Right cardiac atrium (tissue), 5 donors: Measurements from ENCODE around the gene ANKZF1. TPM values are rescaled to one million over a fixed set of nuclear protein-coding genes. Genes with fewer than 3 reads are reported as not detected.
A peak's percentile ranks its signal among the peaks of the same experiment; 100 is the strongest.

Experiments used
- ATAC-seq, 2 donors: fragments of 200-7000 bp; cut with Tn5 transposase; one replicate each; pipeline versions ENCODE4 v1.8.0 to v1.9.1; 2020; ENCODE audit warnings: moderate library complexity in 2 of 2, mild to moderate bottlenecking in 1 of 2
- DNase-seq, 3 donors: peaks; one replicate each; pipeline ENCODE4 v3.0.0-alpha.2; 2020
- H3K27ac ChIP-seq: one replicate; pipeline ENCODE4 v1.5.1; 2013; ENCODE audit warnings: mild to moderate bottlenecking, low read length, control low read depth, moderate library complexity
- H3K27me3 ChIP-seq: one replicate; pipeline ENCODE4 v1.6.1; 2013; ENCODE audit not compliant: control insufficient read depth, insufficient read depth
- H3K4me1 ChIP-seq: one replicate; pipeline ENCODE4 v1.6.1; 2013; ENCODE audit warnings: low read length; ENCODE audit not compliant: control insufficient read depth, insufficient read depth
- H3K4me3 ChIP-seq: one replicate; pipeline ENCODE4 v1.5.1; 2013; ENCODE audit warnings: low read length, control low read depth
- H3K9me3 ChIP-seq: one replicate; pipeline ENCODE4 v1.6.1; 2013; ENCODE audit warnings: low read length; ENCODE audit not compliant: control insufficient read depth
- WGBS: extraction: QIAGEN DNeasy Blood & Tissue Kit; methylation state at CpG from one replicate; pipeline ENCODE4 v1.1.7; 2013; 5-methylcytosine and 5-hydroxymethylcytosine counted together
- intact Hi-C, 4 donors: fragments of 100-400 bp; cut with DNase I; formaldehyde crosslinking; loops; one replicate each; pipeline versions ENCODE4 v1.11.0 to v1.14.0; 2022 to 2023
- polyA plus RNA-seq: library from polyadenylated mRNA; stranded (reverse); fragments of 200-250 nt; gene quantifications from one replicate; pipeline ENCODE4 v1.2.3, GENCODE V29; 2013
- total RNA-seq, 4 donors: library from RNA; stranded (reverse); fragmentation: NEBNext Ultra II Directional; extraction: Animal tissue kit (Norgen Biotek cat#: 25700); gene quantifications; one replicate each; pipeline ENCODE4 v1.2.1, GENCODE V29; 2021
- donor health status: healthy with polysubstance abuse.
- donor health status: DM: no; HTN: yes; CAD: no.
- donor health status: DM: no; HTN: no; CAD: no.
- donor health status: DM: no; HTN: yes; CAD: no; lungs with severe emphysema.
- donor health status: DM: yes; HTN: yes; CAD: no.

ANKZF1 gene
- total and polyA plus RNA-seq, 5 donors = 14.9 to 32.0 (median 25.8) TPM

DNA sequence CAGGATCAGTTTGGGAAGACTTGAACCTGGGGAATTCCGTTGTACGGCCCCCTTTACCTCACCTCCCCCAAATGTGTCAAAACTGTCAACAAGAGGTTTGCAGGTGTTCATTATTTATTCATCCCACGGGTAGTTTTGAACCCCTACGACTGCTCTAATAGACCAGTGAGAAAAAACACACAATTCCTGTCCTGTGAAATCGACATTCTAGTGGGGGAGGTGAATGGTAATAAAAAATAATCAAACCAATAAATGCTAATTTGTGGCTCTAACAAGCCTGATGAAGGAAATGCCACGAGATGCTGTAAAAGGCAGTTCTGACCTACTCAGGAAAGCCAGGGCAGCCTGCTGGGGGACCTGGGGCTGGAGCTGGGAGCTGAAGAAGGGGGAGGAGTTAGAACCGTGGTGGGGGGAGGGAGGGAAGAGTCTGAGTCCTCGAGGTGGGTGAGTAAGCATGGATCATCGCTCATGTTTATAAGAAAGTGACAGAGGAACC lies 49.1 kb downstream of the ANKZF1 start:
- Histone ChIP-seq H3K4me1 (peaks cover 12% of the 10 kb centered on the region), H3K4me3 (peak overlapping the region; percentile 13), H3K27ac (peak overlapping the region; percentile 93), H3K27me3 (no peaks in the 10 kb centered on the region), H3K9me3 (no peaks in the 10 kb centered on the region)
- intact Hi-C loops = no loop called here
- WGBS = 12% methylated on average over 9 of the region's 9 CpGs
- no peak for DNase-seq
- ATAC-seq = no peak

DNA sequence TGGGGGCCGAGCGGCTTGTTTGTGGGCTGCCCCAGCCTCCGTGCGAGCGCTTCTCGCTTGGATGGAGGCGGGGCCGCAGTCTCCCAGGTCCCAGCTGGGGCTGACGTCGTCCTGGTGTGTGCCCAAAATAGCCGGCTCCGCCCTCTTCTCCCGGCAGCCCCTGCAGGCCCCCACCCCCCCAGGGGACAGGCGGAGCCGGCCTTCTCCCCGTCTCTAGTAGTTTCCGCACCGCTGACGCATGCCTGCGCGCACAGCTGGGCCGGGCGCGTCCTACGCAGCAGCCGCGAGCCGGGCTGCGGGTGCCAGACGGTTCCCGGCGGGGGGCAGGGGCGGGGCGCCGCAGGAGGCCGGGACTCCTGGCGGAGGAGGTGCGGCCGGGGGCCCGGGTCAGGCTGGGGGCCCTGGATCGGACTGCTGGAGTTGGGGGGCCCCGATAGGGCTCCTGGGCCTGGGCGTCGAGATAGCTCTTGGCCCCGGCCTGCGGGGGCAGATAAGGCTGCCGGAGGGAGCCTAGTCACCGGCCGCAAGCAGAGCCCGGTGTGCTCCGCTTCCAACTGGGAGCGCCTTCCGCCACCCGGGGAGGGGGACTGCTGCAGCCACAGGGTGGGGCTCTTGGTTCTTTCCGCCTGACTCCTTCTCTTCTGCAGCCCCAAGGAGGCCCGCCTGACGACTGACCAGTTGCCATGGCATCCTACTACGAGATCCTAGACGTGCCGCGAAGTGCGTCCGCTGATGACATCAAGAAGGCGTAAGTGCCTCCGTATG lies 49.7 kb downstream of the ANKZF1 start, which contains the start of gene DNAJB2:
Gene DNAJB2, plus strand, starts transcription at position 216 of the 765 bp plus-strand sequence. Its CDS starts 468 bp downstream, at position 684.
- ATAC-seq (peak; percentile 97), DNase-seq (peak; percentile 99 to 100 (median 100))
- Histone ChIP-seq H3K9me3 (no peaks in the 10 kb centered on the region), H3K27me3 (no peaks in the 10 kb centered on the region), H3K4me3 (peak within 1 kb of the TSS; percentile 66), H3K27ac (peak within 1 kb of the TSS; percentile 93), H3K4me1 (peaks cover 6% of the 10 kb centered on the region)
- WGBS = under 1% methylated on average over 65 of the region's 65 CpGs
- intact Hi-C loops = no loop called here

DNA sequence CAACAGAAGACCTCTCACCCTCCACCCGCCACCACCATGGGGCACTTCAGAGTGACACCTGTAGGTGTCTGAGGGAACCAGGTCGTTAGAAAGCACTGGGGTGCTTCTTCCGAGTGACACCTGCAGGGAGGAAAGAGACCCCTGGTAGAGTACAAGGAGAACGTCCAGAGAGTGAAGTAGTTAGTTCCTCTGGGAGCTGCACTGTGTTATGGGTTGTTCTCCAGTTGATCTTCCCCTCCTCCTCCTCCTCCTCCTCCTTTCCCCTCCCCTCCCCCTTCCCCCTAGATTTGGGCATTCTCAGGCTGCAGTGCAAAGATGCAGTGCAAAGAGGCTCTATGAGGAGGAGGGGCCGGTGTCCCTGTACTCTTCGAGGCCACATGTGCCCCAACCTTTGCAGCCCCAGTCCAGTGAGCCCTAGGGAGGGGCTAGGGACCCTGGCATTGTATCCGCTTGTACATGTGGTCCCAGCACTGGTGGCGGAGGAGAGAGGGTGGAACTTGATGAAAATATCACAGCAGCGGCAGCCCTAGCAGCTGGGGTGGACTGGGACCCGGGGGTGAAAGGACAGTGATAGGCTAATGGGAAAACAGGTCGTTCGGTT lies 50.4 kb downstream of the ANKZF1 start:
- intact Hi-C loops = no loop called here
- Histone ChIP-seq H3K4me3 (peak overlapping the region; percentile 66), H3K4me1 (peaks cover 5% of the 10 kb centered on the region), H3K27ac (peak overlapping the region; percentile 48), H3K9me3 (no peaks in the 10 kb centered on the region), H3K27me3 (no peaks in the 10 kb centered on the region)
- DNase-seq (peak in 1 of 3 donors; percentile 50), ATAC-seq (no peak)
- 40% methylated on average over 12 of the region's 12 CpGs for WGBS

DNA sequence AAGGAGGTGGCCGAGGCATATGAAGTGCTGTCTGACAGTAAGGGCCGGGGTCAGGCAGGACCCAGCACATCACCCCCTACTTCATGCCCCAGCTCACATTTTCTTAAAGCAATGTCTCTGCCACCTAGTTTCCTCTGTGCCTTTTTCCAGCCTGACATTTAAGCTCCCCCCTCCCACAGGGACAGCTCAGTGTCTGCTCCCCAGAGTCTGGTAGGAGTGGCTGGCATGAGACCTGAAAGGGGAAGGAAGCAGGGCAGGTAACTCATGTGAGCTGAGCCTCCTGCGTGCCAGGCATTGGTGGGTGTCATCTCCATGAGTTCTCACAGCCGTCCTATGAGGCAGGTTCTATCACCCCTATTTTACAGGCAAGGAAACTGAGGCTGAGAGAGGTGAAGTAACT lies 51.0 kb downstream of the ANKZF1 start:
- Histone ChIP-seq H3K4me3 (no peak overlapping the region), H3K4me1 (peaks cover 5% of the 10 kb centered on the region), H3K27me3 (no peaks in the 10 kb centered on the region), H3K9me3 (no peaks in the 10 kb centered on the region), H3K27ac (no peak overlapping the region)
- DNase-seq (peak in 1 of 3 donors; percentile 26), ATAC-seq (no peak)
- 88% methylated on average over 4 of the region's 4 CpGs for WGBS
- intact Hi-C loops = no loop called here

DNA sequence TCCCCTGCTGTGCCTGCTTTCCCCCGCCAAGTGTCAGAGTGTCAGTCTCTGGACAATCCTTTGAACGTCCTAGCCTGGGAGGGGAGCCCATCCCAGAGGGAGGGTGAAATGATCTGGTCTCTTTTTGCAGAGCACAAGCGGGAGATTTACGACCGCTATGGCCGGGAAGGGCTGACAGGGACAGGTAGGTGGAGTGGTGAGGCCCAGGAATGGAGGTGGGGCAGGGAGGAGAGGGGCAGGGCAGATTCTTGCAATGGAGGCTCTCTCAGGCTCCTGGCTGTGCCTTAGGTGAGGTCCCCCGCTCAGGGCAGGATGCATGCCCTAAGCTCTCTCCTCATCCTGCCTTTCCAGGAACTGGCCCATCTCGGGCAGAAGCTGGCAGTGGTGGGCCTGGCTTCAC lies 52.0 kb downstream of the ANKZF1 start:
- 86% methylated on average over 8 of the region's 8 CpGs for WGBS
- intact Hi-C loops = no loop called here
- ATAC-seq = no peak
- Histone ChIP-seq H3K27me3 (no peaks in the 10 kb centered on the region), H3K27ac (no peak overlapping the region), H3K9me3 (no peaks in the 10 kb centered on the region), H3K4me3 (no peak overlapping the region), H3K4me1 (peaks cover 5% of the 10 kb centered on the region)
- DNase-seq = peak in 1 of 3 donors; percentile 23

DNA sequence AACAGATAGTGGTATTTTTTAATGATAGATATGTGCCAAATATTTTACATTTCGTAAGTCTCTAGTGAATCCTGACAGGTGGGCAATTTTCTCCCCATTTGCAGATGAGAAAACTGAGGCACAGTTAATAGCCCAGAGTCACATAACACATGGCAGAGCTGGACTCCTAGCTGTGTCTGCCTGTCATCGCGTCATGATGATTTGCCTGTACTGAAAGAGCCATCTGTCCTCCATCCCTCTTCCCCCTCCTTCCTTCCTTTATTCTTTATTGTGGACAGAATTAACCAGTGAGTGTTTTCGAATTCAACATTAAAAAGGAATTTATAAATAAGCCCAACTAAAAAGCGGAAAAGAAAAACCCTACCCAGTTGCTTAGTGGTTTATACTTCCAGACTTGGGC lies 52.8 kb downstream of the ANKZF1 start:
- WGBS = 79% methylated on average over 5 of the region's 5 CpGs
- Histone ChIP-seq H3K9me3 (no peaks in the 10 kb centered on the region), H3K27ac (no peak overlapping the region), H3K4me1 (peaks cover 5% of the 10 kb centered on the region), H3K27me3 (no peaks in the 10 kb centered on the region), H3K4me3 (no peak overlapping the region)
- ATAC-seq = no peak
- DNase-seq = no peak
- intact Hi-C loops = no loop called here

DNA sequence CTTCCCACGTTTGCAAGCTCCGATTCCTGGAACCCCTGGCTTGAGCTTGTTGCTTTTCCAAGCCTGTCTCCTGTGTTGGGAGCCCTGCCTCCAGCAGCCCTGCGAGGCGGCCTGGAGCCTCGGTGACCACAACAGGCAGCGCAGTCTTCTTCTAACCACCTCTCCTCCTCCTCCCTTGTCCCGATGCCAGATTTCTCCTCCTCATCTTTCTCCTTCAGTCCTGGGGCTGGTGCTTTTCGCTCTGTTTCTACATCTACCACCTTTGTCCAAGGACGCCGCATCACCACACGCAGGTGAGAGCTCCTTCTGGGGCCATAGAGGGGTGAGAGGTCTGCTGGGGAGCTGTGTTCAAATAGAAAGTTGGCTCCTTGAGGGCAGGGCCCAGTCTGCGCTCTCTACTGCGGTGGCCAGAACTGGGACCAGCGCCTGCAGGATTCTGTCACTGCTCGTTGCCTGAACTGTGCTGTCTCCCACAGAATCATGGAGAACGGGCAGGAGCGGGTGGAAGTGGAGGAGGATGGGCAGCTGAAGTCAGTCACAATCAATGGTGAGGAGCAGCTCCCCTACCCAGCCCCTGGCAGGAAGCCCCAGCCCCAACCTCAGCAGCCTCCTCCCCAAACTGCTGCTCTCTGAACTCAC lies 53.5 kb downstream of the ANKZF1 start:
- intact Hi-C loops = no loop called here
- peak in 2 of 3 donors; percentile 39 to 50 for DNase-seq

DNA sequence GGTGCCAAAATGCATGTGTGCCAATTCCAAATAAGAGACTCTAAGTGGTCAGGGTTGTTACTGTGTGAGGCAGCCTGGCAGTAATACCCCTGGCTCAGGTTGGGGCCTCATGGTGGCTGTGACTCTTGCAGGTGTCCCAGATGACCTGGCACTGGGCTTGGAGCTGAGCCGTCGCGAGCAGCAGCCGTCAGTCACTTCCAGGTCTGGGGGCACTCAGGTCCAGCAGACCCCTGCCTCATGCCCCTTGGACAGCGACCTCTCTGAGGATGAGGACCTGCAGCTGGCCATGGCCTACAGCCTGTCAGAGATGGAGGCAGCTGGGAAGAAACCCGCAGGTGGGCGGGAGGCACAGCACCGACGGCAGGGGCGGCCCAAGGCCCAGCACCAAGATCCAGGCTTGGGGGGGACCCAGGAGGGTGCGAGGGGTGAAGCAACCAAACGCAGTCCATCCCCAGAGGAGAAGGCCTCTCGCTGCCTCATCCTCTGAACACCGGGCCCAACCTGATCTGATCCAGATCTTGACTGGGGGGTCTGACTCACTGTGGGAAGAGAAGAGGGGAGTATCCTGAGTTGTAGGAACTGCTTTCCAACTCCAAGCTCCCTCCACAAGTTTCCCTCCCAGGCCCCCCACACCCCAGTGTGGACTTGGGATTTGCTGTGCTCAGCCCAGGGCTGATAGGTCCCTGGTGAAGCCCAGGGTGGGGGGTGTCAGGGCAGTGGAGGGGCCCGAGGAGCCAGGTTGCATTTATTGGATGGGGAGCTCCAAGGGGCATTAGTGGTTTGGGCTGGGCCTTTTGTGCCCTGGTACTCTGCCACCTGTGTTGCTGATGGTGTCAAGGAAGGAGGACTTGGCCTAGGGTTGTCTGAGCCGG lies 55.1 kb downstream of the ANKZF1 start:
- 84% methylated on average over 16 of the region's 16 CpGs for WGBS
- ATAC-seq (no peak), DNase-seq (peak in 1 of 3 donors; percentile 52)
- peaks cover 5% of the 10 kb centered on the region for H3K4me1 ChIP-seq
- no peak overlapping the region for H3K27ac ChIP-seq
- intact Hi-C loops = no loop called here
- H3K9me3 ChIP-seq = no peaks in the 10 kb centered on the region
- H3K27me3 ChIP-seq = no peaks in the 10 kb centered on the region
- no peak overlapping the region for H3K4me3 ChIP-seq

More for the DNA sequence above, 53.5 kb downstream of the ANKZF1 start:
- Histone ChIP-seq H3K4me3 (no peak overlapping the region), H3K9me3 (no peaks in the 10 kb centered on the region), H3K4me1 (peaks cover 5% of the 10 kb centered on the region), H3K27me3 (no peaks in the 10 kb centered on the region), H3K27ac (no peak overlapping the region)
- ATAC-seq = no peak
- WGBS = 89% methylated on average over 17 of the region's 17 CpGs

DNA sequence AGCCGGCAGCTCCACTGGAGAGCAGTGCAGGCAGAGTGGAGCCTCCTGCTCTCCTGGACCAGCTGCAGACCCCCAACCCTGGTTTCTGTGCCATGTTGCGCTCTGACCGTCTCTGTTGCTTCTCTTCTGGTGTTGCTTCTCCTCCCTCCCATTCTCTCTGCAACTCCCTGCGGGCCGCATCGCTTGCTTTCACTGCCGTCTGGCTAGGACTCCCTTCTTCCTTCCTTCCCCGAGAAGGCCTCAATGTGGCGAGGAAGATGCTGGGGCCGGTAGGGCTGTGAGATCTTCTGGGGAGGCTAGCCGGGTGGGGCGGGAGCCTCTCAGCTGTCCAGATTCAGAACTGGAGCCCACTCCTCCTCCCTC lies 55.7 kb downstream of the ANKZF1 start:
- ATAC-seq (no peak), DNase-seq (peak in 1 of 3 donors; percentile 41)
- H3K4me3 ChIP-seq = no peak overlapping the region
- H3K27ac ChIP-seq = no peak overlapping the region
- WGBS = 78% methylated on average over 12 of the region's 12 CpGs
- no peaks in the 10 kb centered on the region for H3K27me3 ChIP-seq
- peaks cover under 1% of the 10 kb centered on the region for H3K4me1 ChIP-seq
- intact Hi-C loops = no loop called here
- no peaks in the 10 kb centered on the region for H3K9me3 ChIP-seq

DNA sequence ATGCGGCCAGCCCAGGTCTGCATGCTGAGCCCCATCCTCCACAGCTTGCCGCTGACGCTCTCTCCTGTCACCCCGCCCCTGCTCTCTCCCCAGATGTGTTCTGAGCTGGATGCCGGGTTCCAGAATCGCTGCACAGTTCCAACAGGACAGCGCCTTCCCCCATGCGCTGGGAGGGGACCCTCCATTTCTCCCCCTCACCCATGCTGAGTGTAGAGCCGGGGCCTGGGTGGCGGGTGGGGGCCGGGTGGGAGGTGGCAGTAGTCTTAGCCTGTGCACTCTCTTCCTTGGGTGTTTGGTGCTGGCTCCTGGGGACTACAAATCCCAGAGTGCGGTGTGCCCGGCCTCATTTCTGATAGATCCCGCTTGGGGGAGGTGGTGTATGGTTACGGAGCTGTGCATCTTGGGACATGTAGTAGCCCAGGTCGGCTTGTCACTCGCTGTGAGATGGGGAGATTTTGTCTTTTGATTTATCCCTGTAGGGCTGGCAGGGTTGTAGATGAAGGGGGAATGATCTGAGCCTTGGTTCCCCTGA lies 56.4 kb downstream of the ANKZF1 start:
- Histone ChIP-seq H3K4me1 (no peaks in the 10 kb centered on the region), H3K27me3 (no peaks in the 10 kb centered on the region), H3K4me3 (no peak overlapping the region), H3K9me3 (no peaks in the 10 kb centered on the region), H3K27ac (no peak overlapping the region)
- WGBS = 64% methylated on average over 17 of the region's 17 CpGs
- ATAC-seq (peak; percentile 19 to 21), DNase-seq (peak; percentile 47 to 60 (median 53))
- intact Hi-C loops = no loop called here
